Measurements from ENCODE around the gene MBTD1.
"Not testable (repeated sequence)": the region's sequence is repeated elsewhere in the genome, so short reads cannot be mapped to it uniquely, and the experiment has no call there.

Gene MBTD1
- total RNA-seq: 20.6 to 44.6 reads per million in 2 experiments

DNA sequence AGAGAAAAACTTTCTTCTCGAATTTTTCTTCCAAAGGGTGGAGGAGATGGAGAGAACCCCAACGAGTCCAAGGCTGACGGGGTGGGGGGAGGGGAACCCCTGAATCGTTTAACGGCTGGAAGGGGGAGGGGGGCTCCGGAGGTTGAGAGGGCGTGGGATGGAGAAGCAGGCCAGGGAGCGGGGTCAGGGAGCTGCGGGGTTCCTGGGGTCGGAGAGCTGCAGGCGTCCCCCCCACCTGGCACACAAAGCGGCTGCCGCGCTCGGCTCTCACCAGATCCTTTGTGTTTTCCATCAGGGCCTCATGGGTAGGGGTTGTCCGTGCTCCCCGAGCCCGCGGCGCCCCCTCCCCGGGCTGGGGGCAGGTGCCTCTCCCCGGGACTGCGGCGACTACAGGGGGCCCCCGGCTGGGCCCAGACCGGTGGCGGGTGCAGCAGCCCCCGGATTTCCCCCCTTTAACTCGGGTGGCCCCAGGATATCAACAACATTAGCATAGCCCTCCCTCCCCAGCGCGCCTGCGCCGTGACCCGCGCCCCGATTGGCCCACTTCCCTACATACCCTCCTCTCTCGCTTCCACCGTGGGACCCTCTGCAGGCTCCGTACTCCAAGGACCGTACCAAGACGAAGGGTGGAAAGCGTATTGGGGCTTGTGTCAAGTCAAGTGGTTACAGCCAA is at the start of gene MBTD1:
MBTD1 (minus strand) TSS at position 486 of the 673 bp plus-strand sequence. CDS start 34,888 bp downstream, outside the sequence.
- DNase-seq (ENCODE audit: low read depth): peak; percentile 92

DNA sequence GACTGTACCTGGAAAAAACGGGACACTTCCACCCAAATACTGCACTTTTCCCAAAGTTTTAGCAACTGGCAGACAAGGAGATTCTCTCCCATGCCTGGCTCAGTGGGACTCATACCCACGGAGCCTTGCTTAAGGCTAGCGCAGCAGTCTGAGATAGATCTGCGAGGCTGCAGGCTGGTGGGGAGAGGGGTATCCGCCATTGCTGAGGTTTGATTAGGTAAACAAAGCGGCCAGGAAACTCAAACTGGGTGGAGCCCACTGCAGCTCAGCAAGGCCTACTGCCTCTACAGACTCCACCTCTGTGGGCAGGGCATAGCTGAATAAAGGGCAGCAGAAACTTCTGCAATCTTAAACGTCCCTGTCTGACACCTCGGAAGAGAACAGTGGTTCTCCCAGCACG is 45.3 kb upstream of the MBTD1 start:
- no peak for DNase-seq (ENCODE audit: low read depth)

DNA sequence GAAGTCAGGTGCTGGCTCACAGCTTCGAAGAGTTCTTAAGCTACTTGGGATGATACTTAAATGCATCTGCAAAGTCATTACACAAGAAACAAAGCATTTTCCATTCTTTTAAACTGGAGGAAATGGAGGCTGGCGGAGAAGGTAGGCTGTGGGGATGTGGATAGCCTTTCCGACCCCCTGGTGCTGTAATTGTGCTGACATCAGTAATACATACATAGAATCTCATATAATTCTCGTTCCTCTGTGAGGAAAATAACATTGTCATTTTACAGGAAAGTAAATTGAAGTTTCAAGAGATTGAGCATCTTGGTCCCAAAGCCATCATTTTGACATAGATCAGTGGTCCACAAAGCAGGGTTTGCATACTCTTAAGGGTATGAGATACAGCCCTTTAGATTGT is 40.0 kb upstream of the MBTD1 start:
- no peak for DNase-seq (ENCODE audit: low read depth)

DNA sequence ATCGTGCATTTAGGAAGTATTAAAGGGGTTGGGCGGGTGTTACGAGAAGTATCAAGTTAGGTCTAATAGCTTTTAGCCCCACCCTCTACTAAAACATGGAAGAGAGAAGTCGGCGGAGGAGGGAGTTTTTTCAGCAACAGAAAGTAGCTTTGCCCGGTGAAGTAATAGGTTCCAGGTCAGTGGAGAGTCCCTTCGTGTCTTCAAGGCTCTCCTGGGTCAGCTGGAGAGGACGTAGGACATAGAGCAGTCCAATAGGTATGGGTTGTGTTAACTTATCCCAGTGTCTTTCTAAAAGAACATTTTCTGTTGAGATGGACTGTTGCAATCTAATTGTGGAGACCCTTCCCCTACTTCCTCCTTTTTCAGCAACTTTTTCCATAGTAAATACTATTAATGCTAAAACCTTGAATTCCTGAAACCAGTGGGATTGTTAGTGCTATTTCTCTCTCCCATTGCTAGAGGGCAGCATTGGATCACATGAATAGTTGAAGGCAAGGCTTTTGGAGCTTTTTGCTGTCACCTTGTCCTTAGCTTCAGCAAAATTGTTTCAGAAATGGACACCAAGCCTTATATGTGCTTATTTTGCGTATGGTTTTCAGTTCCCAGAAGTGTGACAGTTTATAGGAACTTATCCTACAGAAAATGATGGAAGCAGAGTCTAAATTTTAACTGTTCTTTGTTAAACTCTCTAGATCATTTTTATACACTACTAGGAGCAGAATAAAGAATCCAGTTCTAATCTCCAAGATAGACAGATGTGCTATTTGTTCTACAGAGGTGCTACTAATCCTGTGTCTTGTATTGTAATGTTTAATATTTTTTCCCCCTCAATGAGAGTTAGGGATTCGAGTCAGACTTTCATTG is 38.9 kb upstream of the MBTD1 start:
- no peak for DNase-seq (ENCODE audit: low read depth)

DNA sequence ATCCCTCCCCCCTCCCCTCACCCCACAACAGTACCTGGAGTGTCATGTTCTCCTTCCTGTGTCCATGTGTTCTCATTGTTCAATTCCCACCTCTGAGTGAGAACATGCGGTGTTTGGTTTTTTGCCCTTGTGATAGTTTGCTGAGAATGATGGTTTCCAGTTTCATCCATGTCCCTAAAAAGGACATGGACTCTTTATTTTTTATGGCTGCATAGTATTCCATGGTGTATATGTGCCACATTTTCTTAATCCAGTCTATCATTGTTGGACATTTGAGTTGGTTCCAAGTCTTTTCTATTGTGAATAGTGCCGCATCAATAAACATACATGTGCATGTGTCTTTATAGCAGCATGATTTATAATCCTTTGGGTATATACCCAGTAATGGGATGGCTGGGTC is 34.5 kb upstream of the MBTD1 start:
- DNase-seq (ENCODE audit: low read depth): not testable (repeated sequence)

DNA sequence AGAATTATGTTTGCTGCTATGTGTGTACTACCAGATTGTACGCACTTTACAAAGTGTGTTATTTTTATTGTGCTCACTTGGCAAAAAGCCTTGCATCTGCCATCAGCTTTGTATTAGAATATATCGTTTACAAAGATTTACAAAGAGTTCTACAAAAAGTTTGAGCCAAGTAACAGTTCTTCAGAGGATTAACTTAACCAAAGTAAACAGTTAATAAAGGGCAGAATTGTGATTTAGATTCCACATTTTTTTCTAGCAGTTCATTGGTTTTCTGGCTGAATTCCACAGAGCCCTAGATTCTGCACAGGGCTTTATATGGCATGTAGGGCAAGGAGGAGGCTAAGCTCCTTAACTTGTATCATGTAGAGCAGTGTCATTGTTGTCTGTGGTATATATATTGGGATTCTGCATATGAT is 29.9 kb upstream of the MBTD1 start:
- DNase-seq (ENCODE audit: low read depth): no peak

DNA sequence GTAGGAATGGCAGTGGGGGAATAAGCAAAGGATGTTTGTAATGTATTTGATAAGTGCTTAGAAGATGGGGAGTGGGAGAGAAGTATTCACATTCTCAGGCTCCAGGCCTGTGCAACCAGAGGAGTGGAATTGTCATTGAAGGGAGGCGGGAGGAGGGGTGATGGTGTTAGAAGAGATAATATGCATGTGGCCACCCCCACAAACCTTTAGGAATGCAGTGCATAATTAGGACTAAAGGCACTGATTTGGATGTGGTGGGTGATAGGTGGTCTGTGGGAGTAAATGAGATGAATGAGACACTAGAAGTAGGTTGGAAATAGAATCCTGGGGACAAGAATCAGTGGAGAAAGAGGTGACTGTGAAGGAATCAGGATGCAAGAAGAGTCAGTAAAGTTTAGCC is 27.6 kb upstream of the MBTD1 start:
- no peak for DNase-seq (ENCODE audit: low read depth)

DNA sequence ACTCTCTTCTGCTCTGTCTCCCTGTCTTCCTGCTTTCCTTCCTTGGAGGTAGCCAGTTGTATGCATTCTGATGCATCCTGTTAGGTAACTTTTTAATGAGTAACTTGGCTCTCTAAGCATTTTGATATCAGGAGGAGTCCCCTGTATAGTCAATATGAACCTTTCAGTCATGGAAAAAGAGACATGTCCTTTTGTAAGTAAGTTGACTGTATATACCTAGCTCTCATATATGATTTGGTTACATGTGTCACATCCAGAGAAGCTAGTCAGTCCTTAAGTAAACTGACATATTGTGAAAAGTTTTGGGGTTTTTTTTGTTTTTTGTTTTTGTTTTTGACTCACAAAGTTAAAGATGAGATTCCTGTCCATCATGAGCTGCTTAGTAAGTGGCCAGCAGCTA is 19.3 kb upstream of the MBTD1 start:
- DNase-seq (ENCODE audit: low read depth): no peak

DNA sequence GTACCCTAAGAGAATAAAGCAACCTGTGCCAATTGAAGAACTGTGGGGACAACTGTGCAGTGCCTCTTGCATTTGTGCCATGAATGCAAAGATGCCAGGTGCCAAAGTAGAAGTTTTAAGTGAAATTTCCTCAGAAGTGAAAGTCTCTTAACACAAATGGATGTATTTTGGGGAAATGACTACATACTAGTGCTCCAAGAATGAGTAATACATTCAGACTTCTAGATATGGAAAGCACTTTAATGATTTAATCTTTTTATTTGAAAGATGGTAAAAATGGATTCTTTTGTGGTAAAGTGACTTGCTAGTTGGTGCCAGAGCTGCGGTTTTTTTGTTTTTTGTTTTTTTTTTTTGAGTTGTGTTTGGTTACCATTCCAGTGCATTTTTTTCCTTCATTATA is 15.5 kb upstream of the MBTD1 start:
- DNase-seq (ENCODE audit: low read depth): no peak

DNA sequence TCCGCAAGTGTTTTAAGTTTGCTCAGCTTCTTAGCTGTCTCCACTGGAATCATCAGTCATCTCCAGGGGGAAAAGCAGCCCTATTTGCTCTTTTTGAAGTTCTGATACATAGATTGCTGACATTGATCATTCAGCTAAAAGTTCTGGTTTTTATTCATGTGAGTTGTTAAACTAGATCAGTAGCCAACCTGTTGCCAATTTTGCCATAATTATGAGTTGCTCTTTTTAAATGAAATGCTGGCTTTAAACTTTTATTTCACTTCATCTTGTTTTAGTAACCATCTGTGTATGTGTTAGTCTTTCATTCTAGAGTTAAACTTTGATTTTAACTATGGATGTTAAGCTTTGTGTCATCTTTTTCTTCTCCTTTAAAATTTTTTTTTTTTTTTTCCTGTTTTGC is 13.0 kb upstream of the MBTD1 start:
- no peak for DNase-seq (ENCODE audit: low read depth)

DNA sequence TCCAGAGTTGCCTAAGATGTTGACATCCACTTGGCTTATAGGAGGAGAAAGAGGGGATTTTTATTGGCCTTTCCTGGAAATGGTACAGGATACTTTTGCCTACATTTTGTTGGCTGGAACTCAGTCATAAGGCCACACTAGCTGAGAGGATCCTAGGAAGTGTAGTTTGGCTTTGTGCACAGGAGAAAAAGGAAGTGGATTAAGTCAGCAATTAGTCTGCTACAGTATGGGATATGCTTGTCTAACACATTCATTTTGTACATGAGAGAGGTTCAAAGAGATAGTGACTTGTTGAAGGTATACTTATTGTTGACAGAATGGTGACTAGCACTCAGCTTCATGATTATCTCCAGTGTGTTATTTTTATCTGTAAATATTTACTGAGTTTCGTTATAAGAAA is 10.8 kb upstream of the MBTD1 start:
- no peak for DNase-seq (ENCODE audit: low read depth)

DNA sequence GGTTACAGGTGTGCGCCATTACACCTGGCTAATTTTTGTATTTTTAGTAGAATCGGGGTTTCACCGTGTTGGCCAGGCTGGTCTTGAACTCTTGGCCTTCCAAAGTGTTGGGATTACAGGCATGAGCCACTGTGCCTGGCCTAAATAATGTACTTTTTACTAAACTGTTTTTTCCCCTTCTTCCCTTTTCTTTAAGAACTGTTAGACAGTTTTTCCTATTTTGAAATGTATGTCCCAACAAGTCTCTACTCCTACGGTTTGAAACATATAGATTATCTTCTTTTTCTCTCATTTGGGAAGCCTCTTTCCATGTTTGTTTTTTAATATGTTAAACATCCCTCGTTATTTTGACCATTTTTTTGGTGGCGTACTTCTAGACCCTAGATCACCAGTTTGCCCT is 10.1 kb upstream of the MBTD1 start:
- no peak for DNase-seq (ENCODE audit: low read depth)

DNA sequence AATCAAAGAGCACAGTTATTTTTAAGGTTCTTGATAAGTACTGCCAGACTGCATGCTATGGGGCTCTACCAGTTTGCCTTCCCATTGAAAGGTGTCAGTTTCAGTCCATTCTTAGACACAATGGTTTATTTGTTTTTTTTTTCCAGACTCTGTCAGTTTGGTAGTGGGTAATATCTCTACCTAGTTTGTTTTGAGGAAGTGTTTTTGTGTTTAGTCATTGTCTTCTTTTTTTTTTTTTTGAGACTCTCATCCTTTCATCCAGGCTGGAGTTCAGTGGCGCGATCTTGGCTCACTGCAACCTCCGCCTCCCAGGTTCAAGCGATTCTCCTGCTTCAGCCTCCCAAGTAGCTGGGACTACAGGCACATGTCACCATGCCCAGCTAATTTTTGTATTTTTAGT is 4.6 kb upstream of the MBTD1 start:
- not testable (repeated sequence) for DNase-seq (ENCODE audit: low read depth)

DNA sequence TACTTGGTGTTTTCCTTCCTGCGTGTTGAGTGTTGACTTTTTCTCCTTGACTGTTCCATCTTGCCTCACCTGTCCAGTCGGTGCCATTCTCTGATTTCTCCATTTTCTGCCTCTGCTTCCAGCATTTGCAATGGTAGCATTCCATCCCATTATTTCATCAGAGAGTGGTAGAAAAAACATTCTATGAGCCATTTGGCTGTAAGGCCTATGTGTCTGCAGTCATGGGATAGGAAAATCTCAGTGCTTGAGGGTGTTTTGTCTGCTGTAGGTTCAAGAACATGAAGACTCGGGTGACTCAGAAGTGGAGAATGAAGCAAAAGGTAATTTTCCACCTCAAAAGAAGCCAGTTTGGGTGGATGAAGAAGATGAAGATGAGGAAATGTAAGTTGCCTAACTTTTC is 3.2 kb upstream of the MBTD1 start:
- DNase-seq (ENCODE audit: low read depth): no peak

DNA sequence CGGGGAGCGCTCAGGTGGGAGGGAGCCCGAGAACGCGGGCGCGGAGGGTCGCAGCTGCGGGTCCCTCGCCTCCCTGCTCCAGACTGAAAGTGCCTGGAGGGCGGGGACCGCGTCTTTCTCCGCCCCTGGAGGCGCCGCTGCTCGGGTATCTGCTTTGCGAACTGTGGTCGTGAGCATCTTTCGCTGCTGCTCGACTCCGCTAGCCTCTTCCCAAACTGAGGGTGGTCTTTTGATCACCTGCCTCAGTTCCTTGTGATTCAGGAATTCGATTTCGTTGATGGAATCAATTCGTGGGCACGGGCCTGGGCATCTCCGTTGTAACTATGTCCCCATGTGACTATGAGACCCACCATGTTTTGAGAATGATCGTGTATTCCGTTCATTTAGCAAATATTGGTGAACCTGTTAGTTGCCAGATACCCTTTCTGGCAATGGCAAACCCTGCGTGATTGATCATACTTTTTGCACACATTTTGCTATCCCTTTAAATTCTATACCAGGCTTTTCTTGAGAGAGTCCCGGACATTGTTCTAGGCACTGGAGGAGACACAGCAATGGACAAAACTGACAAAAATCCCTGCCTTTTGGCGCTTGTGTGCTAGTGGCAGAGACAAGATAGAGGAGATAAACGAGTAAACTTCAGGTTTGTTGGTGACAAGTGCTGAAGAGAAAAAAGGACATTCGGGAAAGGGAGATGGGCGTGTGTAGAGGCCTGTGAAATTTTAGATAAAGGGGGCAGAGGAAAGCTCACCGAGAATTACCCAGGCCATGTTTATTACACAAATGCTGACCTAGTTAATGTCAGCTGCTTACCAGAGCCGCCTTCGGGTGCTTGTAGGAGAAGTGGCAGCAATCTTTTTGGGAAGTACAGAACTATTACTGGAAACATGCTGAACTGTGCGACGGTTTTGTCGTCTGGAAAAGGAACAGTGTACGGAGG is 1.4 kb upstream of the MBTD1 start:
- no peak for DNase-seq (ENCODE audit: low read depth)

DNA sequence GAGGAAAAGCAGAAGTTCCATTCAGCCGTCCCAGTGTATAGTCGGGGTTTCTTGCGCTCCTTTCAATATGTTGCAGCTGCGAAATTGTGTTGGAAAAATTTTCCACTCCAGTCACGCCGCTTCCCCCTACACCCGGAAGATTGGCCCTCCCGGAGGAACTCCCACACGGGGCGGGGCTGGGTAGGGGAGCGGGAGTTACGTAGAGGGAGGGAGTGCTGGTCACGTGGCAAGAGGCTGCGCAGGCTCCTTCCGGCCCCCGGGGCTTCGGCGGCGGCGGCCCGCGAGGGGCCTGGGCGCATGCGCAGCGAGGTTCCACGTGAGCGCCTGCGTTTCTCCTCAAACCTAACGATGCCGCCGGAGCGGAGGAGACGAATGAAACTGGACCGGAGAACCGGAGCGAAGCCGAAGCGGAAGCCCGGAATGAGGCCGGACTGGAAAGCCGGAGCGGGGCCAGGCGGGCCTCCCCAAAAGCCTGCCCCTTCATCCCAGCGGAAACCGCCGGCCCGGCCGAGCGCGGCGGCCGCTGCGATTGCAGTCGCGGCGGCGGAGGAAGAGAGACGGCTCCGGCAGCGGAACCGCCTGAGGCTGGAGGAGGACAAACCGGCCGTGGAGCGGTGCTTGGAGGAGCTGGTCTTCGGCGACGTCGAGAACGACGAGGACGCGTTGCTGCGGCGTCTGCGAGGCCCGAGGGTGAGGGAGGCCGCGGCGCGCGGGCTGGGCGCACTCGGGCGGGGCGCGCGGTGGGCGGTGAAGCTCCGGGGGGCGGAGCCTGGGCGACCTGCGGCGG is 581 bp upstream of the MBTD1 start, which contains the start of gene UTP18:
UTP18 (plus strand) TSS at position 310 of the 787 bp plus-strand sequence; CDS start at position 349, 39 bp downstream.
- peak; percentile 95 for DNase-seq (ENCODE audit: low read depth)

DNA sequence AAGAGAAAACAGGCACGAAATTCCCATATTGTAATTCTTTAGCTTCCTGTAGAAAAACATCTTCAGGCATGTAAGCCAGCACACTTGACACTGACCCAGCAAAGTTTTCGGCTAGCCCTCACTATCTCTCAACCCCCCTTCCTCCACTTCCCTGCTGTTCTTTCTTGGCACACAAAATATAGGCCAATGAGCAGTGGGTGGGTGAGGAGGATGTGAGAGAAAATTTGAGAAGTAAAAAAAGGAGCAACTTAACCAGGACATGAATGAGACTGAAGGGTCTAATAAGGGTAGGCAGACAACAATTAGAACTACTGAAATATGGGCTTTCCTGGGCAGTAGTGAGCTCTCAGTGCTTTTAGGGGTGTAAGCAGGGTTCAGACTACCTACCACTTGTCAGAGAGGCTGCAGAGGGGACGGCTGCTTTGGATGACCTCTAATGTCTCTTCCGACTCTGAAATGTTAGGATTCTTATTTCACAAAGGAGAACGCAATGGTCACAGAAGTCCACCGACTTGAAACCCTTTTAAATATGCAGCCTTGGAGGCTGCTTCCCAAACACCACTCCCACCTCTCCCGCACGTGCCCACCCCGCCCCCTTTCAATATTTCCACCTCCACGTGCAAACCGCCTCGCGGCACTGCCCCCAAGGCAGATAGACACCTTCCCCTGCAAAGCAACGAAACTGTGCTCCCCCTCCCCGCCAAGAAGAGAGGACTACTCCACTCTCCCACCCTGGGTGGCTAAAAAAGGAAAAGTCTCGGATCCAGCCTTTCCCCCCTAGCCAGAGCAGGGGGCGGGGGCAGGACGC is 889 bp downstream of the MBTD1 start:
- no peak for DNase-seq (ENCODE audit: low read depth)

DNA sequence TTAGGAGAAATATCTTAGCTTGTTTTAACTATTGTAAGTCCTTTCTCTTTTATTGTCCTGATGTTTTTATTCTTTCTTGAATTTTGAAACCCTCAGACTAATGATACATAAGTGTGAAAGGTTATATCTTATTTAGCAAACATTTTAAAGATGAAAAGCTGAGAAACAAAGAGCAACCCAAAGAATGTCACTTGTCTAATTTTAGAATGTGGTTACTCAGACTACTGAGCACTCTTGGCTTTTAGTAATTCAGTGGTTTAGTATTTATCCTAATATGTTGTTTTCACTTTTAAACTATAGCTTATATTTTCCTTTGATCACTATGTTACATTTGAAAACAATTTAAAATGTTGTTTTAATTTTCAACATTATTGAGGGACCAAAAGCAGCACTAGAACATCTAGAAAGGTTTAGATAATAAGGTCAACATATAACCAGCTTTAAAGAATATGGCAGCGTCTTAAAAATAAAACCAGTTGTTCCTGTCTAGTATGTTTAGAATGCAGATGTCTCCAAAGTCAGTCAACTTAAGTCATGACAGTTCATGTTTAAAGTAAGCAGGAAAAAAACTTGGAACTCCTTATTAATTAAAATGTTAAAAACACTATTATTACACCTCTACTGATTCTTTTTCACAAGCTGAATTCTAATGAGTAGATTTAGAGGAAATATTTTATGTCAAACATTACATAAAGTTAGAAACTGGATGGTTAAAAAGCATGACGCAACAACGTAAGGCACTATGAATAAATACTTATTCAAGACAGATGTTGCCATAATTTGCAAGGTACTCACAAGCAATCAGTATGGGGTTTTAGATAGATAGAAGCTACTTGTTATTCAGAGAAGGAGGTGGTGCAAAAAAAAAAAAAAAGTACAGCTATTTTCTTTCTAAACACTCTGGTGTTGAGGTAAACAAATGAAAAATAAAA is 2.4 kb downstream of the MBTD1 start:
- DNase-seq (ENCODE audit: low read depth): no peak

DNA sequence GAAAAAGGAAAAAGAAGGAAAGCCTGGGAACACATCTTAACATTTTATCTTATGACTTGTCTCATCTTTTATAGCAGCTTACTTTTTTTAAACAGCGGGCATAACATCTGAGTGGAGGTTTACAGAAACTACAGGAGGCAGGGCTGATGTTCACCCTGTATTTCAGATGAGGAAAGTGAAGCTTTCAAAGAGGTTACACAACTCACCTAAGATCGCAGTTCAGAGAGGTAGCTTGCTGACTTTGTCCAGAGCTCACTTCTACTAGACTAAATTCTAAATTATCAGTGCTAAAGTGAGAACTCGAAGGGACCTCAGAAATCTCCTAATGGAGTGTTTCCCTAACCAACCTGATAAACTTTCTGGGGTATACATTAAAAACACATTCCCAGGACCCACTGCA is 3.7 kb downstream of the MBTD1 start:
- DNase-seq (ENCODE audit: low read depth): no peak
